OCI-LY1 (cell line): ENCODE data around the gene SLIT3.
"Not testable (repeated sequence)": the region's sequence is repeated elsewhere in the genome, so short reads cannot be mapped to it uniquely, and the experiment has no call there.

Experiments used
- CTCF ChIP-seq: fragments of 200-600 bp; sonication (generic), shearing (Covaris generic); IDR thresholded peaks from 2 replicates; pipeline ENCODE4 v1.5.1; 2017; ENCODE audit warnings: mild to moderate bottlenecking, antibody characterized with exemption, low read length, moderate library complexity, mixed read lengths
- EZH2 ChIP-seq: fragments of 200-600 bp; sonication (generic), shearing (Covaris generic); IDR thresholded peaks from 2 replicates; pipeline ENCODE4 v1.8.0; 2017; ENCODE audit warnings: borderline replicate concordance, mixed run types, mild to moderate bottlenecking, antibody characterized with exemption, low read length, moderate library complexity, mixed read lengths

GRCh38 chr5:168630958-168631357 lies 670.0 kb downstream of the SLIT3 start:
- TF ChIP-seq CTCF, EZH2: not testable (repeated sequence)
